GM18526 (cell line): ENCODE data around the gene RASEF.

Experiments
- POLR2A ChIP-seq: IDR thresholded peaks from 3 replicates; pipeline ENCODE4 v1.6.1; 2011; ENCODE audit not compliant: insufficient read length; ENCODE audit errors: extremely low read depth

Gene RASEF

DNA sequence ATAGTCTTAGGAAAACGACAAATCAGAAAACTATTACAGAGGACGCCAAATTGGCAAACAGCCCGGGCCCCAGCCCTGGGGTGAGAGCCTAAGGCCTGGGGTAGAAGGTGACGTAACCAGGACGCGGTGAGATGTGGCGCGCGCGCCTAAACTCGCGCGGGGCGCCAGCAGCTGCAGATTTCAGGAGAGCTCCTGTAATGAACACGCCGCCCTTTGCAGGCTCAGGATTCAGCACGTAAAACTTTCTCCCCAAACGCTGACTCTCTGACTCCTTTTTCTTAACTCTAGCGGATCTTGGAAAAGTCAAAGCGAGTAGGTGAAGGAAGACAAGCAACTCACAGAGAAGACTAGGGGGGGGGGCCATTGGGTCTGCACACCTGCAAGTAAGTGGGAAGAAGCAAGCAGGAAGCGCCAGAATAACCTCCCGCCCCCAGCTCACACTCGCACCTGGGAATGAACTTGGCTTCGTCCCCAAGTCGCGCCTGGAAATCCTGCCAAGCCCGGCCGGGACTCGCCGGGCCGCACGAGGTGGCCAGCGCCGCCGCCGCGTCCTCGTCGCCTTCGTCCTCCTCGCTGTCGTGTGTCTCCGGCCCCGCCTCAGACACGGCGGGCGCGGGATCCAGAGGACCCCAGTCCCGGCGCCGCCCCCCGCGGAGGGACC is 822 bp downstream of the RASEF start:
- TF ChIP-seq POLR2A: no peak

DNA sequence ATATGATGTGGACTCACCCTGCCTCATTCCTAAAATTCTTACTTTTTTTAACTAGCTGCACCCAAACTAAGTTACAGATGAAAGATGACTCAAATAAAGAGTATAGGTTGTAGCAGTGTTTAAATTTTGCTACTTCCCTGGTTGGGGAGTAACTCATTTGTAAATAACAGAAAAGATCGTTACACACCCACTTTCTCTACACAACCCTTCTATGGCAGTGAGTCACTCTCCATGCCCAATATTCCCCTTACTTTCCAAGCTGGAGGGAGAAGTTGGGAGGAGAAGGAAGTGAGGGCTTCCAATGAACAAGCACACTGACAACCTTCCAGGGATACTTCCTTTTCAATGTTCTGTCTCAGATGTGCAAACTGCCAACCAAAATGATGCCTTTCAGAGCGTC is 1.9 kb downstream of the RASEF start:
- TF ChIP-seq POLR2A: no peak

DNA sequence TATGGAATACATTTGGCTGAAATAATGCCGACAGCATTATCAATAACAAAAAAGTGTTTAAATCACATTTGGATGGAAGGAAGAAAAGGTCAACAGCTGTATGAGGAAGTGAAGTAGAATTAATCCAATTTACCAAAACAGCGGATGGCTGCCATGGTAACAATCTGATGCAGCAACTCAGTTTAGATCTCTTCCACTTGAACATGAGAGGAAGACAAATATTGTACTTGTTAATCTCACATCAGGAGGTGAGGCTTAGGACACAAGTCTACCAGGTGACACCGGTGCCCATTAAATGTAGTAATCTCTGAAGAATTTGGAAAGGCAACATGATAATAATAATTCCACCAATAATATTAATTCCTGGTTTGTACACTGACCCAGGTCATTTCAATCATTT is 2.4 kb downstream of the RASEF start:
- TF ChIP-seq POLR2A: no peak

DNA sequence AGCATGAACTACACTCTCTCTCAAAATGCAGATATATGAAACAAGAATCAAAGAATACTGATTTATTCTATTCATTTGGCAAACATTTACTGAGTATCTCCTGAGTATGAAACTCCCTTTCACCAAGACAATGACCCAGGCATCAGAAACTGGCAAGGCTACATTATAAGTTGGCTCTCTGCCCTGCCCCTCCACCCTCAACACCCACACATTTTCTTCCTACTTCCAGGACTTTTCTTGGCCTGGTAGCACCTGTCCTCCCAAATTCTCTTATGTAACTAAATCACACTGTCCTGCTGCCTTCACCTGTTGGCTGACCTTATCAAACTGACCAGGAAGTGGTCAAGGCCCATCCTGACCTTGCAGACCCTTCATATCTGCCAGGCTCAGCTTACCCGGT is 3.5 kb downstream of the RASEF start:
- TF ChIP-seq POLR2A: no peak

DNA sequence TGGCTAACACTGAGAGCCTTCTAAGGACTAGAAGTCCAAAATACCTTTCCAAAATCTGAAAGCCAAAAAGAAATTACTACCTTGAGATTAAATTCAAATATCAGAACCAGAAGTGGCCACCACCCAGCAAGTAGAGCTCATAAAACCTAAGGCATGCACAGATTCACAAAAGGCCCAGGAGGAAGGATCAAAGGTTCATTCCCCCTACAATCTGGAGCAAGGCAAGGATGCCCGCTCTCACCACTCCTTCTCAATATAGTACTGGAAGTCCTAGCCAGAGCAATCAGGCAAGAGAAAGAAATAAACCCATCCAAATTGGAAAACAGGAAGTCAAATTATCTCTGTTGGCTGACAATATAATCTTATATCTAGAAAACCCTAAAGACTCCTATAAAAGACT is 6.0 kb downstream of the RASEF start:
- no peak for TF ChIP-seq POLR2A

DNA sequence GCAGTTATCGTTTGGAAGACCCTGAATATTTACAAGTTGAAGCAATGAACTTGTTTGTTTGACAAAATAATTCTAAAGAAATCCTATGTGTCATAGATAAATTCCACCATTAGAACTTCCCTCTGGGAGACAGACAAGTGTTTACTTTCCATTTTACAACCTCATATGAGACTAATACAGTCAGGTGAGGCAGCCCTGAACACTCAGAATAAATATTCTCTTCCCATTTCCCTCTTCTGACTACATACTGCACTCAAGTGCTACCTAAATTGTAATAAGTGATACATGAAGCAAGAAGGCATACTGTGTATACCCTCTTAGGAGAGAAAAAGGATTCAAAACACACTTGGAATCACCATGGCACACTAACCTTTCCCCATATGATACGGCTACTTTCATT is 6.8 kb downstream of the RASEF start:
- TF ChIP-seq POLR2A: no peak

DNA sequence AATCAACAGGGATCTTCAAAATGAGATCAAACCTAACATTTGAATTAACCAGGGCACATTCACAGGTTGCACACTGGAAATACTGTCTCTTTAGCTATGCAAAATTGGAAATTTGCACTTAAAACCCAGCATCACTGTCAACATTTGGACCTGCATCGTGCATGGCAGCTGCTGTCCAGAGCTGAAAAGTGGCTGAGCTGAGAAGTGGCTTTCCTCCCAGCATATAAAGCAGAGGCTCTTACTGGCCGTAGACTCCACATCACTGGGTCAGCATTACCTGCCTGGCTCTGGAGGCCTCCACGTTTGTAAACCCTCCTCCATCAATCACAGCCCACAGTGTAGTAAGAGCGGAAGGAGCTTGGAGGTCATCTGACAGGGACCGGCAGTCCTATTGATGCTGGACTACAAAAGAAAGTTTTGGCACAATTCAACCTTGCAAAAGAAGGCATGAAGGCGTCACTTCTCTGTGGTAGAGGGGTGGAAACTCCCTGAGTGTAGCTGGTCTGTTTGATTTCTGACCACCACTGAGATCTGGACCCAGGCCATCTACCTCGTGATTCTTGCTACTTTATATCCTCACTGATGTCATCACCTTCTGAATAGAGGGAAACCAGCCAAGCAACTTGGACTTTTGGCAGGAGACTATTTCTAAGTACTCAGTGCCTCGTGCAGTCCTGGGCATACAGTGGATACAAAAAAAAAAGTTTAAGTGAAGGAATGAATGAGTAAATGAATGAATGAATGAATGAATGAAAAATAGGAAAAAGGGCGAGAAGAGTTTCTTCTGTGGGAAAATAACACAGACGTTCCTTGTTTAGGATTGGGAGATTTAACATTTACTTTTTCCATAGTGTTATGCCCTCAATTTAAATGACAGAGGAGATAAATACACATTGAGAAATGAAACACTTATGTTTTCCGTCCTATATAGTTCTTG is 14.8 kb downstream of the RASEF start:
- TF ChIP-seq POLR2A: no peak

DNA sequence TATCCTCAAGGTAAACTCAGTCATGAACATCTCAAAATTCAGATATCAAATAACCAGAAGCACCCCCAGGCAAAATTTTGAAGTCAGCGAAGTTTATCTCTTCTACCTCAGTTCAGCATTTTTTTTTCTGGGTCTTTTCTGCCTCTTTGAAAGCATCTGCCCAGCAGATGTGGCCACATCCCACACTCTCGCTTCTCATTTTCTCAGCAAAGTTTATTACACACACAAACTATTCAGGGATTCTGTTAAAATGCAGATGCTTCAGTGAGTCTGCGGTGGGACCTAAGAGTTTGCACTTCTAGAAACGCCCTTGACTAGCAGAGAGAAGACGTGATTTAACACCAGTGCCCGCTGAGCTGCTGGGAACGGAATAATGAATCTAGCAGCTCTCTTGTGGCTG is 19.3 kb downstream of the RASEF start:
- no peak for TF ChIP-seq POLR2A

DNA sequence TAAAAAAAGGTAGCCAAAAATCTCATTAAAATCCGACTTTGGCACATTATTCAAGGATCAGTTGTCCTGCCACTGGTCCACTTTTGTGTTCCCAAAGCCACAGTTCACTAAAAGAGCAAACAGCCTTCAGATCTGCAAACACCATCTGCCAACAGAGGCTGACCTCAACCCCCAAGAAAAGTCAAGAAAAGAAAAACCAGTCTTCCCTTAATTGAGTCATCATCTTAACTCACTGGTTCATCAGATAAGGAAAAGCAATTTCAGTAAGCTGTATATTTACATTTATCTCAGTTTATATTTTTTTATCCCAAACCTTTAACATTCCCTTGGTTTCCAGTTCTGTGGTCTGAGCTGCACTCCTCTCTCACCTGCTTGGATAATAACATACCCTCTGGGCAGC is 21.2 kb downstream of the RASEF start:
- TF ChIP-seq POLR2A: no peak

DNA sequence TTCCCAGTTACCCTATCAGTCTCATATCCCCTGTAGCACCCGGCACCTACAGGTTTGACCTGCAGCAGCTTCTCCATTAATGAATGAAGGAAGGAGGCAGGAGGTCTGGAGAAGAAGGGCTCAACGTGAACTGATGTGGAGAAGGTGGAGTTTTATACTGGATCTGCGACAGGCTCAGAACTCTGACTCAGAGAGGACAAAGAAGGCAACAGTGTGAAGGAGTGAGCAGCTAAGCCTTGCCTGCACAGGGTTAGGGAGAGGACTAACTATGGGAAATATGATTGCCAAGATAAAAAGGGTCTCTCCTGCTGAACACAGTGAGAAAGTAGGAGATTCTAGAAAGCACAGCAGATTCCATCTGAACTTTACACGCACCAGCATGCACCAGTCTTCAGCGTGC is 23.6 kb downstream of the RASEF start:
- no peak for TF ChIP-seq POLR2A

DNA sequence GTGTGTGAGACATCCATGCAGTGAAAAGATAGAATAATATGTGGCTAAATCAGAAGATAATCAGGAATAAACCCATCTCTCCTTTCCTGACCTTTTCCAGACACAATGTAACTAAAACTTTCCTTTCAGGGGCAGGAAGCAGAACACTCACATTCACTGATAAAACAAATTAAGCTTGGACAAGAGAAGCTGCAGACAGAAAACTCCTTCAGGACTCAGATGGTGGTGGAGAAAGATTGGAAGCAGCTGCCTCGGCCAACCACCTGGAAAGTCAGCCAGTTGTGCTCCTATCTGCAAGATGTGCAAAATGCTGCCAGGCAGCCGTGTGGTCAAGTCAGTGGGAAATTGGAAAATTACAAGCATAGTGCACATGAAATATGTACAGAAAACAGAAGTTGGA is 26.9 kb downstream of the RASEF start:
- no peak for TF ChIP-seq POLR2A

DNA sequence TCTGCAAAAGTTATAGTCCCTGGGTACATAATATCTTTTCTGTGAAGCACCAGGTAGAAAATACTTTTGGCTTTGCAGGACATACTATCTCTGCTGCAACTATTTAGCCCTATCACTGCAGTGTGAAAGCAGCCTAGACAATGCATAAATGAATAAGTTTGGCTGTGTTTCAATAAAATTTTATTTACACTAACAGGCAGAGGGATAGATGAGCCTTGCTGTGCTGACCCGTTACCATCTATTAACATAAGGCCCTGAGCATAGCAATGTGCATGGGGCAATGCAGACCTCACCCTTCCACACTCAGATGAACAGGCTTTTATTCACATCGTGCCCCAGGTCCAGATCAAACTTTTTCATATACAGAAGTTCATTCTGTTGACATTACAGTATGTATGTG is 27.8 kb downstream of the RASEF start:
- no peak for TF ChIP-seq POLR2A

DNA sequence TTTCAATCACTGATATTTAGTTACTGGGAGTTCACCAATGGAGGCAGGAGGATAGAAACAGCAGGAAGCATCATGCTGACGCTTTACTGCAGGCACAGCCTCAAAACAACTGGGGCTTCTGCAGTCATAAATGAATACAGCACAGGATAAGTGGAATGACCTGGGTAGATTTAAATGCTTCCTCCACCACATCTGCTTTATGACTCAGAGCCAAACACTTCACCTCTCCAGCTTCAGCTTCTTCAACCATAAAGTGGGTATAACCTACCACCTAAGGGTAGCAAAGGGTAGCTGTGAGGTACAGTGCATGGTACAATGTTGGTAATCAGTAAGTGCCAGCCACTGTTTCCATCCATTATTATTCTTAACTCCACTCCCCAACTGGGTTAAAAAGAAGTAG is 28.4 kb downstream of the RASEF start:
- no peak for TF ChIP-seq POLR2A

DNA sequence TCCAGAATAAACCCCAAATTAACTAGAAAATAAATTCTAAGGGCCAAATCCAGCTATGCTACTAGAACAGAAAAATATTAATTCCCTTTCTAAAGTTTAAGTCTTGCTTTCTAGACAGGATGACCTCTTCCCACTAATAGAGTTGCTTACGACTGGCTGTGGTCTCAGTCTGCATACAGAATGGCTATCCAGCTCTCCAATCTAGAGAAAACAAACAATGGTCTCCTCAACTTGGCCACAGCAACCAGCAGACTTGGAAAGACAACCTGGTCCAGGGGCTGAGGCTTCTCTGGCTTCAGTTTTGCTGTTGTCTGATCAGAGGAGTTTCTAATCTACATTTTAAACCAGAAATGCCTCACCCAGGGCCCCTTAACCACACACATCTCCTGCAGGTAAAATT is 28.9 kb downstream of the RASEF start:
- no peak for TF ChIP-seq POLR2A

DNA sequence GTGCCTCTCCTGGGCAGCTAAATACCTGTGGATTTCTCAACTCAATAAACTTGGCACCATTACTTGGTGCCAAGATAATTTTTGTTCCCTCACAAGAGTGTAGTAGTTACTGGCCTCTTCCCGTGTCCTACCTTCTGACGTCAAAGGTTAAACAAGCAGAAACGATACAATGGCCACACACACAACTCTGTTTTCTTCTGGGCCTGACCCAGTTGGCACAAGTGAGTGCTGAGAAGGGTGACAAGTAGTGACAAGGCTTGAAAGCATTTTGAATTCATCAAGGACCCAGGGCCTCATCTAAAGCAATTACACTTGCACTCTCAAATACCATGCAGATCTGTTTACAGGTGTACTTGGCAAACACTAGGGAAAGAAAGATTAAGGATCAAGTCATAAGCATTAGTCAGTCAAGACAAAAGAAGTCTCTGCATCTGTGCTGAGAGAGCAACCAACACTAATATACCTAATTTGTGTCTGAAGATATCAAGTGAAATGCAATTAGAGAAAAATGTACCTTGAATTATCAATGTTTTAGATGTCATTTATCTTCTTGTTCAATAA is 30.8 kb downstream of the RASEF start:
- TF ChIP-seq POLR2A: no peak

DNA sequence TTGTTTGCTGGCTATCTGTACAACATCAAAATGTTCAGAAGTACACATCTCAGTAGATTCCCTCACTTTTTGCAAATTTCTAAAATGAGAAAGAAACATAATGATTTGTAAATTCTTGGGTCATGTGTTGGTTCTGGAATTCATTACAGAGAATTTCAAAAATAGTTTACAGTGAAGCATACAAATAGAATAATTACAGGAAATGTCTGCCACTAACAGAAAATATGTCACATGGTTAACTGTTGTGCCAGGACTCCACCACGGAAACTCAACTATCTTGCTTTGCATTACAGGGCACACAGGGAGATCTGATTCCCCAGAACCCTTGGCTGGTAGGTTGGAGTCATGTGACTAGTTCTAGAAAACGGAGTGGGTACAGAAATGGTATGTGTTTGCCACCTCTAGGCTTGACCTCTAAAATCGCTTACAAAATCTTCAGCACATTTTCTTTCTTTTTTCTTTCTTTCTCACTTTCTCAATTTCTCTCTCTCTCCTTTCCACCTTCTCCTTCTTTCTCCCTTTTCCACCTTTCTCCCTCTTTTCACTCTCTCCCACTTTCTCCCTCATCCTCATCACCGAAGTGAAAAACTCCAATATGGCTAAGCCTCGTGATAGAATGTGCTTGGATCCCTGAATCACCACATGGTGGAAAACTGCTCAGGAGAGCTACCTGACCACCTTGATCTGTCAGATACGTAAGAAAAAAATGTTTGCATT is 32.4 kb downstream of the RASEF start:
- no peak for TF ChIP-seq POLR2A

DNA sequence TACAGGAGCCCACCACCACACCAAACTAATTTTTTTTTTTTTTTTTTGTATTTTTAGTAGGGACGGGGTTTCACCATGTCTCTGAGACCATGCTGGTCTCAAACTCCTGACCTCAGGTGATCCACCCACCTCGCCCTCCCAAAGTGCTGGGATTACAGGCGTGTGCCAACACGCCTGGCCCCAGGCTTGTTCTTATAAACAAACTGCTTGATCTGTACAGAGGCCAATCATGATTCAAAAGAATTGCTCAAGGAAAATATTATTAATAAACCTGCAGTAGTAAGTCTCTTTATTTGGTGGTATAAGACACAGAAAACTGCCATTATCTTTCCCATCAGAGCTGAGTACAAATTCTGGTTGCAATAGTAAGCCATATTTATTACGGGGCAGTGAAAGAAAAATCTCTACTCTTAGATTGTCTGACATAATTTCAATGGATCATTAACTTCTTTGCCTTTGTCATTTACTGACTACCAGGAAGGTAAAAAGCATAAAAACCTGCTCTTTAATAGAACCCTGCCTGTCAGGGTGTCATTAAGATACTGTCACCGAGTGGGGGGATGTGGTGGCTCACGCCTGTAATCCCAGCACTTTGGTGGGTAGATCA is 33.3 kb downstream of the RASEF start:
- TF ChIP-seq POLR2A: no peak
